OCI-LY1 (cell line): ENCODE results near the gene SH3RF3.

ENCODE experiments used
- H2AFZ ChIP-seq: fragments of 200-600 bp; sonication (generic), shearing (Covaris generic); 2 replicates; pipeline ENCODE4 v1.6.0; 2014; ENCODE audit warnings: antibody characterized with exemption, mild to moderate bottlenecking, low read length
- H3F3A ChIP-seq: fragments of 200-600 bp; sonication (generic), shearing (Covaris generic); 2 replicates; pipeline ENCODE4 v1.6.0; 2014; ENCODE audit warnings: mild to moderate bottlenecking, antibody characterized with exemption, low read length, moderate library complexity; ENCODE audit not compliant: insufficient read depth
- H3K27ac ChIP-seq: fragments of 200-600 bp; sonication (generic); 2 replicates; pipeline ENCODE4 v1.5.1; 2014; ENCODE audit warnings: low read length, mixed run types, mild to moderate bottlenecking, low read depth; ENCODE audit not compliant: poor library complexity, severe bottlenecking
- H3K27me3 ChIP-seq: fragments of 200-600 bp; sonication (generic); 2 replicates; pipeline ENCODE4 v1.6.0; 2014; ENCODE audit warnings: antibody characterized with exemption, mild to moderate bottlenecking, low read length, moderate library complexity; ENCODE audit not compliant: insufficient read depth
- H3K36me3 ChIP-seq: fragments of 200-600 bp; sonication (generic); 2 replicates; pipeline ENCODE4 v1.6.1; 2014; ENCODE audit warnings: mild to moderate bottlenecking, antibody characterized with exemption, low read length, moderate library complexity, mixed read lengths; ENCODE audit not compliant: insufficient read depth
- H3K4me1 ChIP-seq: fragments of 200-600 bp; sonication (generic); 2 replicates; pipeline ENCODE4 v1.5.1; 2014; ENCODE audit warnings: mild to moderate bottlenecking, low read length, moderate library complexity; ENCODE audit not compliant: insufficient read depth, severe bottlenecking
- H3K4me2 ChIP-seq: fragments of 200-600 bp; sonication (generic), shearing (Covaris generic); 2 replicates; pipeline ENCODE4 v1.6.1; 2014; ENCODE audit warnings: low read length
- H3K4me3 ChIP-seq: fragments of 200-600 bp; sonication (generic); 2 replicates; pipeline ENCODE4 v1.5.1; 2014; ENCODE audit warnings: low read length, low read depth, mild to moderate bottlenecking, mixed read lengths; ENCODE audit not compliant: poor library complexity, severe bottlenecking
- H3K79me2 ChIP-seq: fragments of 200-600 bp; shearing (Covaris generic); 2 replicates; pipeline ENCODE4 v1.6.1; 2016; ENCODE audit warnings: mixed run types, low read length, mixed read lengths; ENCODE audit not compliant: insufficient read depth
- H3K9ac ChIP-seq: fragments of 200-600 bp; sonication (generic), shearing (Covaris generic); 2 replicates; pipeline ENCODE4 v1.6.1; 2014; ENCODE audit warnings: mild to moderate bottlenecking, low read length, mixed read lengths
- H3K9me2 ChIP-seq: fragments of 200-600 bp; sonication (generic), shearing (Covaris generic); 2 replicates; pipeline ENCODE4 v1.6.1; 2014; ENCODE audit warnings: low read depth, mild to moderate bottlenecking, low read length, mixed read lengths
- H3K9me3 ChIP-seq: fragments of 200-600 bp; shearing (Covaris generic); 2 replicates; pipeline ENCODE4 v1.6.1; 2014; ENCODE audit warnings: low read length, mixed read lengths
- H4K20me1 ChIP-seq: fragments of 200-600 bp; sonication (generic), shearing (Covaris generic); 2 replicates; pipeline ENCODE4 v1.6.0; 2016; ENCODE audit warnings: mild to moderate bottlenecking, low read length; ENCODE audit not compliant: insufficient read depth
- CTCF ChIP-seq: fragments of 200-600 bp; sonication (generic), shearing (Covaris generic); IDR thresholded peaks from 2 replicates; pipeline ENCODE4 v1.5.1; 2017; ENCODE audit warnings: mild to moderate bottlenecking, antibody characterized with exemption, low read length, moderate library complexity, mixed read lengths
- EZH2 ChIP-seq: fragments of 200-600 bp; sonication (generic), shearing (Covaris generic); IDR thresholded peaks from 2 replicates; pipeline ENCODE4 v1.8.0; 2017; ENCODE audit warnings: borderline replicate concordance, mixed run types, mild to moderate bottlenecking, antibody characterized with exemption, low read length, moderate library complexity, mixed read lengths

SH3RF3 gene

GRCh38 chr2:109343460-109343859, 214.5 kb downstream of the SH3RF3 start:
- H3K4me2 ChIP-seq, result no peak overlapping the region
- no peak for TF ChIP-seq EZH2
- no peak for TF ChIP-seq CTCF
- 0 out of 2 replicates have a peak, but pooled peaks cover 4% of the 10 kb centered on the region for H3K27me3 ChIP-seq
- no peak overlapping the region for H2AFZ ChIP-seq
- no peak overlapping the region for H3K27ac ChIP-seq
- H3K79me2 ChIP-seq, result no peaks in the 10 kb centered on the region
- no peaks in the 10 kb centered on the region for H3K4me1 ChIP-seq
- H4K20me1 ChIP-seq, result no peaks in the 10 kb centered on the region
- H3K9me2 ChIP-seq, result no peaks in the 10 kb centered on the region
- no peaks in the 10 kb centered on the region for H3F3A ChIP-seq
- no peak overlapping the region for H3K4me3 ChIP-seq
- no peaks in the 10 kb centered on the region for H3K9me3 ChIP-seq
- no peak overlapping the region for H3K9ac ChIP-seq
- H3K36me3 ChIP-seq, result no peaks in the 10 kb centered on the region

DNA sequence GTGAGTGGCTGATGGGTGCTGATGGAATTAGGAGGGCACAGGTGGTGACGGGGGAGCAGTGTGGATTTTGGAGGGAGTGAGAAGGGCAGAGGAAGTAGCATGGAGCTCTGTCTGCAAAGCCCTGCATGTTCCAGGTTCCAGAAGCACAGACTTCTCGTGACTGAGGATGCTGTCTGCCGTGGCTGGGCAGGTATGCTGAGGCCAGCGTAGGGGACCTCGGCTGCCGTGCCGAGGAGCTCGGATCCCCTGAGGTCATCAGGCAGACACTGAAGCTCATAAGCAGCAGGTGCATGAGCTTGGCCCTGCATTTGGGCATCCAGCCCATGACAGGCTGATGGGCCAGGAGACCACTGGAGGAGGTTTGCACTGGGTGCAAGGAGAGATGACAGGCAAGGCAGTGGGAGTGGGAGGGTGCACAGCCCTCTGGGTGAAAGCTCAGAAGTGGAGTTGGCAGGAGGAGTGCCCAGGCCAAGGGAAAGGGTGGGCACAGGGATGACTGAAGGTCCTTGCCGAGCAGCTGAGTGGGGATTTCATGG, 215.3 kb downstream of the SH3RF3 start:
- no peak overlapping the region for H3K4me2 ChIP-seq
- H3K4me1 ChIP-seq, result no peaks in the 10 kb centered on the region
- H3K36me3 ChIP-seq, result no peaks in the 10 kb centered on the region
- no peak overlapping the region for H2AFZ ChIP-seq
- H3K79me2 ChIP-seq, result no peaks in the 10 kb centered on the region
- H3K9me3 ChIP-seq, result no peaks in the 10 kb centered on the region
- H3K9ac ChIP-seq, result no peak overlapping the region
- H3K27ac ChIP-seq, result no peak overlapping the region
- H4K20me1 ChIP-seq, result no peaks in the 10 kb centered on the region
- TF ChIP-seq CTCF, result no peak
- no peak for TF ChIP-seq EZH2
- no peaks in the 10 kb centered on the region for H3K27me3 ChIP-seq
- H3K4me3 ChIP-seq, result no peak overlapping the region
- no peaks in the 10 kb centered on the region for H3K9me2 ChIP-seq
- H3F3A ChIP-seq, result no peaks in the 10 kb centered on the region

- TF ChIP-seq EZH2 (no peak), CTCF (no peak)
- no peak overlapping the region for H3K4me3 ChIP-seq
- H3F3A ChIP-seq, result no peaks in the 10 kb centered on the region
- H3K9me2 ChIP-seq, result no peaks in the 10 kb centered on the region
- H3K36me3 ChIP-seq, result no peaks in the 10 kb centered on the region
- no peaks in the 10 kb centered on the region for H3K79me2 ChIP-seq
- H3K27ac ChIP-seq, result no peak overlapping the region
- H3K9ac ChIP-seq, result no peak overlapping the region
- no peaks in the 10 kb centered on the region for H3K4me1 ChIP-seq
- no peaks in the 10 kb centered on the region for H3K9me3 ChIP-seq
- no peaks in the 10 kb centered on the region for H3K27me3 ChIP-seq
- H3K4me2 ChIP-seq, result no peak overlapping the region
- no peak overlapping the region for H2AFZ ChIP-seq
- H4K20me1 ChIP-seq, result no peaks in the 10 kb centered on the region
Measured at GRCh38 chr2:109345091-109345490, 216.1 kb downstream of the SH3RF3 start.
